HG03469 (cell line): ENCODE measurements around the gene COL4A6.
"Not testable (repeated sequence)": the region's sequence is repeated elsewhere in the genome, so short reads cannot be mapped to it uniquely, and the experiment has no call there.

Experiments used
- ATAC-seq: cut with Tn5 transposase; IDR thresholded peaks from one replicate; pipeline ENCODE4 v1.9.1; 2021; ENCODE audit warnings: mild to moderate bottlenecking, moderate library complexity, moderate number of reproducible peaks; ENCODE audit not compliant: unreplicated experiment

Gene COL4A6

DNA sequence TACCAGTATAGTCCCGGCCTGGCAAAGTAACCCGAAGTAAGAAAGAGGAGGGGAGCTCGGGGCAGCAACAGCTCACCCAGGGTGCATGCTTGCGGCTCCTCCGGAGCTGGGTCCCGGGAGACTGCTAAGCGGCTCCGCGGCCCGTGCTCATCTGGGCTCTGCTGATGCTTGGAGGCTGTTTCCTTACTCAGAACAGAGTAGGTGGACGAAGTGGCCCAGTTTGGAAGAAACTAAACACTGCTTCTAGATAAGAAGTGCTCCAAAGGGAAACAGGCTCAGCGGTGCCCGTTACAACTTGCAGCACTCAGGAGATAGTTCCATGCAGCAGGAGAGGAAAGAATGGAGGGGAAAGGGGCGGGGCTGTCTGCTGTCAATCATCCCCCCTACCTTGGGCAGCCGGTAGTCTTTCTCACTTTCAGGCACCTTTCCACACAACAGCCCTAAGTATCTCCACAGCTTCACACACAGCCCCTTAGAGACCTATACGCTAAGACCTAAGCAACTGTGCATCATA, at the start of gene COL4A6:
Gene COL4A6 (minus strand): TSS at position 313 of the 514 bp plus-strand sequence. CDS start 226 bp downstream, at position 87.
- ATAC-seq, result no peak

GRCh38 chrX:108485960-108486359, 47.7 kb upstream of the COL4A6 start:
- no peak for ATAC-seq

DNA sequence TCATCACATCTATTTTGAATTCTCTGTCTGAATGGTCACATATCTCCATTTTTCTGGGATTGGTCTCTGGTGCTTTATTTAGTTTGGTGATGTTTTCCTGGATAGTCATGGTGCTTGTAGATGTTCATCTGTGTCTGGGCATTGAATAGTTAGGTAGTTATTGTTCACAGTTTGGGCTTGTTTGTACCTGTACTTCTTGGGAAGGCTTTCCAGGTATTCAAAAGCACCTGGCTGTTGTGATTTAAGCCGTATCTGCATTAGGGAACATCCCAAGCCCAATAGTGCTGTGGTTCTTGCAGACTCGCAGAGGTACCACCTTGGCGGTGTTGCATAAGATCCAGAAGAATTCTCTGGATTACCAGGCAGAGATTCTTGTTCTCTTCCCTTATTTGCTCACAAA, 46.0 kb upstream of the COL4A6 start:
- no peak for ATAC-seq

GRCh38 chrX:108481528-108481927, 43.3 kb upstream of the COL4A6 start:
- not testable (repeated sequence) for ATAC-seq

DNA sequence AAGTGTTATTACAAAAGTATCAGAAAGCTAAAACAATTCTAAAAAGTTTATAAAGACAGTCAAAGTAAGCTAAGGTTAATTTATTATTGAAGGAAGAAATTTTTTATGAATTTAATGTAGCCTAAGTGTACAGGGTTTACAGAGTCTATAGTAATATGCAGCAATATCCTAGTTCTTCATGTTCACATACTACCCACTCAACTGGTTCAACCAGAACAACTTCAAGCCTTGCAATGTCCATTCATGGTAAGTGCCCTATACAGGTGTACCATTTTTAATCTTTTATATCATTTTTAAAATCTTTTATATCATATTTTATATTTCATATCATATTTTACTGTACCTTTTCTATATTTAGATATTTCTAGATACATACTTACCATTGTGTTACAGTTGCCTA, 35.8 kb upstream of the COL4A6 start:
- ATAC-seq, result no peak

- no peak for ATAC-seq
Measured at GRCh38 chrX:108468486-108468885, 30.3 kb upstream of the COL4A6 start.

DNA sequence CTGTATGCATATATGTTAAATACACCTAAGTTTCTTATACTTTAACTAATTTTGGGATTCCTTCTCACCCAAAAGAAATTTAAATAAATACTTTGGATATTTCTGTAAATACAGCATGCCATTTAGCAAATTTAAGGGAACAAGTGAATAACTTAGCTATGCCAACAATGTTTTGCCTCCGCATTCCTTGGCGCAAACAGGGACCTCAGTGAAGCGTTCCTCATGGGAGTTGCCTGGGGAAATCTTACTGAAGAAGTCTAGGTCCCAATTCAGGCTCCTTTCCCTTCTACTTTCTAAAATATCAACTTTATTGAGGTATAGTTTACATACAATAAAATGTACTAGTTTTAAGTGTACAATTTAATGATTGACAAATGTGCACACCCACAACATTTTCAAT, 26.4 kb upstream of the COL4A6 start:
- ATAC-seq, result no peak

GRCh38 chrX:108456971-108457477, 18.8 kb upstream of the COL4A6 start:
- no peak for ATAC-seq

DNA sequence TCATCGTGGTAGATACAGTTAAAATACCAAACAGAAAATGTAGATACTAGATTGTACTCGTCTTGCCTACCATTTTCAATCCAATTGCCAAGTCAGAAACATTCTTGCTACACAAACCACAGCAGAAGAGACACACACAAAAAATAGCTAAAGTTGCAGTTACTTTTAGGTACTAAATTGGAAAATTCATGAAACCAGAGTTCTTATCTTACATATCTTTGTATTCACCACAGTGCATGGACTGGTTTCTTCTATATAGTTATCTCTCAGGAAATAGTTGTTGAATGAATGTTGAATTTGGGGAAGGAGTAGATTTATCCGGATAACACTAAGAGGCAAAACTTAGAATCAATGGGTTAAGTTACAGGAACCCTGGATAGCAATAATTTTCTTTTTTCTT, 15.6 kb upstream of the COL4A6 start:
- ATAC-seq, result no peak

DNA sequence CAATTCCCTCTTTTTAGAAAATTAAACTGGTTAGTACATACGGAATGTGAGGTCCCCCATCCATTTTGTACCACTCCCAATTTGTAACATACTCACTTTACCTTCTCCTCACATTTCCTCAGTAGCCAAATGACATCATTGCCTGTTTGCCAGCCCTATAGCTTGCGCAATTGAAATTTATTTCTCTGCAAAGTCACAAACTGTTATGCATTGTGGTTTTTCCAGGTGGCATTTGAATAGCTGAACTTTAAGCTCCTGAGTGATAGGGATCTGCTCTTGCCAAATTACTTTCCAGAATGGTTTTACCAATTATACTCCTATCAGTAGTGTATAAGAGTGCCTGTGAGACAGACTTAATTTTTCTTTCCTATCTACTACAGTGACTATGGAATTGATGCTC, 9.1 kb upstream of the COL4A6 start:
- ATAC-seq, result no peak

- ATAC-seq, result no peak
Measured at GRCh38 chrX:108442901-108443464, 4.8 kb upstream of the COL4A6 start.

GRCh38 chrX:108439961-108440696, 1.9 kb upstream of the COL4A6 start:
- no peak for ATAC-seq

DNA sequence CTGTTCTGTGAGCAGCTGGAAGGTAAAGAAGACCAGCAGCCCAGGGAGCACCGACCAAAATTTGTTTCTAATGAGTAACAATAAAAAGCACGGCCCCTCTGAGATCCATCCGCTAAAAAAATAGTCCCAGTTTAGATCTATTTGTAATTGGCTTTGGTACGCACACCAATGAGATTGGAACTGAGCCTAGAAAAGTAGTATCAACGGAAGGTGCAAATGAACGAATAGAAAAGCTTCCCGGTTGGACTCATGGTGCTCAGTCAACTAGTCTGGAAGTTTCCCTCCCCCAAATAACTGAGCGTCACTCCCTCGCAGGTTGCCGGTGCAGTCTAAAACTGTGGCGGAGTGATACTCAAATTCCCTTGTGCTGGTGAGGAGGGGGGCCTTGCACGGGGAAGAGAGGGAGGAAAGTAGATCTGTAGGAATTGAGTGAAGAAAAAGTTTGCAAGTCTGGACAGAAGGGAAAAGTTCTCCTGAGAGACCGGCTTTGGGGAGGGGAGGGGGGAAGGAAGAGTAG, 1.3 kb upstream of the COL4A6 start, which contains the start of gene COL4A5:
Gene COL4A5 (plus strand): TSS at position 413 of the 517 bp plus-strand sequence. CDS start 288 bp downstream, outside the sequence.
- no peak for ATAC-seq

DNA sequence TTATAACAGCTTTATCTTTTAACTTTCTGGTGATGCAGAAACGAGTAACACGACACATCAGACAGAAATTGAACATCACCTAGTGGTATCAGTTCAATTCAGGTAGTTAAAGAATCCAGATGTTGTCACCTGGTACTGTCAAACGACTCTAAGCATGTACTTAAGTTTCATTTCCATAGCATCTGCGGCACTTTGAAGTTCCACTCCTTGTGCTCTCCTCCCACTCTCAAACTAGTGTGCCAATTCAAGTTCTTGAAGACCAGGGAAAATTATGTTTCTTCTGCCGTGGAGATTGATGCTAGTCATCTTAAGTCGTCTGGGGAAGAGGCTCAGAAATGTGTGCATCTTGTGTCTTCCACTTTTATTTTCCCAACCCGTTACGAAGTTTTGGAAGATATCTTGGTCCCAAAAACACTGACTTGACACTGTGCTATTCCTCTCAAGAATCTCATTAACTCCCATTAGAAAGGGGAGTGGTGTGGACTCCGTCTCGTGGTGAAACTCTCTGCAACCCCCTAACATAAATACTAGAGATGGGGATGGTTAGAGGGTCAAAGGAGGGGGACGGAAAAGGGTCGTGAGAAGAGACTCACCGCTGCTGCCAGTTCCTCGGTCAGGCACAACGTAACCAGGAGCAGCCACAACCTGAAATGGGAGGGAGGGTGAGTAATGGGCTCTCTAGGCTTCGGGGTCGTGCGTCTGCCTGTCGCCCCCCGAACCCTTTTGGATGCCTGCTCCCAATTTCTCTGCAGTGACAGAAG, 693 bp downstream of the COL4A6 start:
- ATAC-seq, result no peak

DNA sequence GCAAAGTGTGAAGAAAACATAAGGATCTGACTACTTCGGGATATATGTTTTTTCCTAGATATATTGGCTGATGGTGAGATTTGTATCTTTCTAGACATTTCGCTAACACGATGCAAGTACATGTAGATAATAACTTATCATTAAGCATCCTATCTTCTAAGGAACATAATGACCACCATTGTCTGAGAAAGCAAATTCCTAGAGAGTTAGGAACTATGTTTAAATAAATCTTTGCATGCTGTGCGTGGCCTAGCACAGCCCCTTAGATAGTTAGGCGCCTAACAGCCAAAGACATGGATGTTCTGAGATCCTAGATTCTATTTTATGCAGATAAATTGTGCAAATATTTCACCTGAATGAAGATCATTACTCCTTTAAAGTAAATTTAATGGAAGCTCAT, 3.0 kb downstream of the COL4A6 start:
- ATAC-seq, result no peak

DNA sequence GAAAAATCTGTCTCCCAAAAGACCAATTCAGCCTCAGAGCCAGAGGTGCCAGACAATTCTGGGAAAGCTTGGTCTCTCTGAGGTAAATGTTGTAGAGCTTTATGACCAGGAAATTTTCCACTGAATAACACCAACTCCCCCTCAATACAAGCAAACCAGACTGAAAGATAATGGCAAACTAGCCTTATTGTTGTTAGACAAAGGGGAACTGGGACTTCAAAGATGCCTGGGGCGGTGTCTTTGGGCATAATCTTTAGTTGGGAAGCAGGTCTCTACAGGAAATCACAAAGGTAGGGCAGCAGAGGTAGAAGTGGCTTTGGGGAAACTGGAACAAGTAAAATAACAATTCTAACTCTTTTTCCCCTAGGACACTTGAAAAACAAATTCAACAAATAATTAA, 12.0 kb downstream of the COL4A6 start:
- ATAC-seq, result no peak

- no peak for ATAC-seq
Measured at GRCh38 chrX:108420481-108420880, 17.7 kb downstream of the COL4A6 start.

DNA sequence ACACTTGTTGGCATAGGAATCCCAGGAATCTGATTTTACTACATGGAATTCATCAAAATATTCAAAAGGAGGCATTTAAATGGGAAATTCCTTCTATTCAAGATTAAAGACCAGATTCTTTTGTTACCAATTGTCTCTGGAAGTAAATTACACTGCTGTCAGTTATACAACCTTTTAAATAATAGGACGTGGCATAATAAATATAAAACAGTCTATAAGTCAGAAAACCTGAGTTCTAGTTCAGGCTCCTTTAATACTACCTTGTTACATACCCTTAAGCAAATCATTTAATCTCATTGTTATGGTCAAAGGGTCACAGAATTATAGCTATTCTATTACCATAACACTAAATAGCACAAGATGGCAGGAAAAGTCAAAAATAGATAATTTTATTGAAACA, 18.8 kb downstream of the COL4A6 start:
- ATAC-seq, result no peak

DNA sequence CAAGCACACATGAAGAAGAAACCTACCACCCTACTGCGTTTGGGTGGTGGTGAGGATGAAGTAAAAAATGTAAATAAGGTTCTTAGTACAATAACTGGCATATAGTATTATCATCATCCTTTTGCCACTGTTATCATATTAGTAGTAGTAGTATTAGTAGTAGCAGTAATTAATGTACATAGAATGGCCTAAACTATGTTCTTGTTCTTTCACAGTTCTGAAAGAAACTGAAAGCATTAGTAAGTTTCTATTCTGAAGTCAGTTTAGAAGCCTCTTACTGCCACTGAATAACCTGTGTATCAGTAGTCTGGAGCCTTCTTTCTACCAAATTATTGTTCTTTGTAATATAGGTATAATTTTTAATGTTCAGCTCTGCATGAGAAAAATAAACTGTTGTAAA, 21.0 kb downstream of the COL4A6 start:
- no peak for ATAC-seq

GRCh38 chrX:108415891-108416290, 22.3 kb downstream of the COL4A6 start:
- no peak for ATAC-seq

DNA sequence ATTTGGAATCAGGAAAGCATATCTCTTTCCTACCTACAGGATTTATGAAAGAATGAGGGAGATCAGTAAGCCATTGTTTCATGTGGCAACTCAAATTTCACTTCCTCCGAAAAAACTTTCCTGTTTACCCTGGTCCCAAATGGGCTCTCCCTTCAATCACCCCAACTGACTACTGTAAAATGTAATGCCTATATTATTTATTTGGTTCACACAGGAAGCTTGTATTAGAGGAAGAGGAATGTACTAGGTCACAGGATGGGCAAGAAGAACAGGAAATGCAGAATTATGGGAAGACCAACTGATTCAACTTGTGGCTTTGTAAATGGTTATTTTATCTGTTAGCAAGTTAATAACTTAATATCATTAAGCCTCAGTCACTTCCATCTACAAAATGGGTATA, 23.1 kb downstream of the COL4A6 start:
- no peak for ATAC-seq
